Endothelial cell of umbilical vein (primary cell): Measurements from ENCODE around the gene CELA2B. TPM values are rescaled to one million over a fixed set of nuclear protein-coding genes. Genes with fewer than 3 reads are reported as not detected.

Experiments
- BruUV-seq: library from RNA; stranded (reverse); fragments of 400-500 nt; replicated peaks from 2 replicates; lab custom pipeline; 2021; lab: Mats Ljungman, UMichigan
- CTCF ChIA-PET: fragments of 300-600, 350-600 bp; sonication (Branson Sonifier 250); formaldehyde crosslinking; loops from one replicate; lab custom pipeline; 2021; ENCODE audit warnings: antibody characterized with exemption, inconsistent platforms; lab: Charles Lee
- POLR2A ChIA-PET: fragments of 300-600, 350-600 bp; sonication (Branson Sonifier 250); formaldehyde crosslinking; loops from one replicate; lab custom pipeline; 2021; ENCODE audit warnings: antibody characterized with exemption, inconsistent platforms; lab: Charles Lee
- DNase-seq: peaks from one replicate; pipeline ENCODE4 v3.0.0-alpha.2; 2011; ENCODE audit warnings: low read depth, low spot score
- FAIRE-seq: peaks from 2 replicates; lab custom pipeline; 2011; peaks lifted over from hg19 to GRCh38; lab: Jason Lieb, UNC
- H2AFZ ChIP-seq: 2 replicates; pipeline ENCODE4 v1.6.0; 2012; ENCODE audit warnings: low read depth, low read length, control low read depth, inconsistent platforms
- H3K27ac ChIP-seq: 2 replicates; pipeline ENCODE4 v1.5.1; 2011; ENCODE audit warnings: low read depth, mild to moderate bottlenecking, control low read depth, low read length, moderate library complexity; ENCODE audit not compliant: insufficient read depth
- H3K27me3 ChIP-seq, 2 experiments: 2 replicates each; pipeline versions ENCODE4 v1.6.0 to v1.6.1; 2011; ENCODE audit warnings: low read length in 2 of 2, mixed read lengths in 1 of 2; ENCODE audit not compliant: control insufficient read depth in 2 of 2, insufficient read depth in 2 of 2
- H3K36me3 ChIP-seq, 2 experiments: 2 replicates in 1 of 2; 3 replicates in 1 of 2; pipeline ENCODE4 v1.5.1; 2011; ENCODE audit warnings: low read length in 2 of 2, mild to moderate bottlenecking in 1 of 2, moderate library complexity in 1 of 2; ENCODE audit not compliant: control insufficient read depth in 2 of 2, insufficient read depth in 2 of 2; ENCODE audit errors: extremely low read depth in 1 of 2
- H3K4me1 ChIP-seq: 3 replicates; pipeline ENCODE4 v1.5.1; 2011; ENCODE audit warnings: mild to moderate bottlenecking, low read length; ENCODE audit not compliant: control insufficient read depth, insufficient read depth; ENCODE audit errors: extremely low read depth
- H3K4me2 ChIP-seq: 2 replicates; pipeline ENCODE4 v1.6.1; 2011; ENCODE audit warnings: low read length, control low read depth, mixed read lengths; ENCODE audit not compliant: insufficient read depth
- H3K4me3 ChIP-seq, 3 experiments: fragments of 200-600 bp in 1 of 3; sonication (generic), shearing (Covaris generic) in 1 of 3; replicated peaks in 1 of 3; 2 replicates each; pipeline ENCODE4 v1.5.1; 2011 to 2016; ENCODE audit warnings: control low read depth in 3 of 3, low read length in 3 of 3, mild to moderate bottlenecking in 2 of 3, inconsistent platforms in 1 of 3, low read depth in 1 of 3, moderate library complexity in 1 of 3; ENCODE audit not compliant: insufficient read depth in 1 of 3
- H3K79me2 ChIP-seq: 2 replicates; pipeline ENCODE4 v1.6.0; 2012; ENCODE audit warnings: low read length, inconsistent platforms; ENCODE audit not compliant: control insufficient read depth, insufficient read depth
- H3K9ac ChIP-seq: replicated peaks from 2 replicates; pipeline ENCODE3; 2011; ENCODE audit warnings: low read length, control low read depth; ENCODE audit not compliant: insufficient read depth; ENCODE audit errors: extremely low read depth
- H3K9me1 ChIP-seq: replicated peaks from 3 replicates; pipeline ENCODE4 v1.6.0; 2011; ENCODE audit warnings: mild to moderate bottlenecking, low read length; ENCODE audit not compliant: control insufficient read depth, insufficient read depth; ENCODE audit errors: extremely low read depth
- H3K9me3 ChIP-seq: replicated peaks from 2 replicates; pipeline ENCODE4 v1.5.1; 2012; ENCODE audit warnings: low read length, inconsistent platforms; ENCODE audit not compliant: control insufficient read depth, insufficient read depth
- H4K20me1 ChIP-seq: replicated peaks from 2 replicates; pipeline ENCODE3; 2011; ENCODE audit warnings: mild to moderate bottlenecking, low read length; ENCODE audit not compliant: control insufficient read depth, insufficient read depth; ENCODE audit errors: extremely low read depth
- CTCF ChIP-seq, 2 donors: IDR thresholded peaks; 1 replicate in 1 of 2; 2 replicates in 1 of 2; pipeline ENCODE4 v1.5.1; 2011; ENCODE audit warnings: low read length in 2 of 2, mild to moderate bottlenecking in 2 of 2, moderate library complexity in 2 of 2, control low read depth in 1 of 2, inconsistent platforms in 1 of 2, low read depth in 1 of 2; ENCODE audit not compliant: insufficient read depth in 1 of 2; ENCODE audit errors: extremely low read depth in 1 of 2
- EZH2 ChIP-seq: IDR thresholded peaks from 2 replicates; pipeline ENCODE4 v1.6.1; 2012; ENCODE audit warnings: borderline replicate concordance, low read depth, mild to moderate bottlenecking, moderate library complexity, low read length, inconsistent platforms; ENCODE audit not compliant: severe bottlenecking
- FOS ChIP-seq: IDR thresholded peaks from 2 replicates; pipeline ENCODE4 v1.6.1; 2011; ENCODE audit warnings: mild to moderate bottlenecking, low read length, moderate library complexity, borderline replicate concordance; ENCODE audit not compliant: insufficient read depth
- GATA2 ChIP-seq: IDR thresholded peaks from 2 replicates; pipeline ENCODE4 v1.7.0; 2011; ENCODE audit warnings: low read depth, mild to moderate bottlenecking, moderate library complexity, mixed read lengths, low read length; ENCODE audit not compliant: insufficient read length, insufficient read depth
- JUN ChIP-seq: IDR thresholded peaks from 2 replicates; pipeline ENCODE4 v1.6.1; 2011; ENCODE audit warnings: borderline replicate concordance, low read depth; ENCODE audit not compliant: insufficient read length, insufficient read depth
- MAX ChIP-seq: IDR thresholded peaks from 2 replicates; pipeline ENCODE4 v1.6.1; 2011; ENCODE audit not compliant: insufficient read depth, insufficient read length
- MYC ChIP-seq: IDR thresholded peaks from one replicate; pipeline ENCODE4 v1.6.1; 2011; ENCODE audit warnings: mild to moderate bottlenecking, low read depth, low read length
- POLR2A ChIP-seq: IDR thresholded peaks from 2 replicates; pipeline ENCODE4 v1.6.1; 2012; ENCODE audit warnings: low read depth, mild to moderate bottlenecking, control low read depth, low read length
- POLR2AphosphoS5 ChIP-seq: IDR thresholded peaks from 2 replicates; pipeline ENCODE4 v1.6.1; 2012; ENCODE audit warnings: low read depth, mild to moderate bottlenecking, control low read depth, low read length, moderate library complexity; ENCODE audit not compliant: insufficient read depth
- dilution Hi-C: fragments of 300-500 bp; cut with MboI; formaldehyde crosslinking; loops from one replicate; pipeline ENCODE4 v1.15.0; 2019; ENCODE audit warnings: low sequenced_read_pairs; ENCODE audit not compliant: extremely low pct_ligation_motif_present
- intact Hi-C: fragments of 100-400 bp; cut with micrococcal nuclease; formaldehyde crosslinking; loops from one replicate; pipeline ENCODE4 v1.10.0; 2022
- polyA plus RNA-seq, 4 experiments: library from polyadenylated mRNA; depleted of rRNA in 3 of 4; stranded (reverse) in 3 of 4; unstranded in 1 of 4; fragments of >200 nt; gene quantifications; 2 replicates each; pipeline versions ENCODE4 v1.2.1 to v1.2.3, GENCODE V29; 2011 to 2012; ENCODE audit warnings: missing spikeins in 1 of 4
- total RNA-seq: library from RNA; stranded (reverse); gene quantifications from 2 replicates; pipeline ENCODE4 v1.2.3, GENCODE V29; 2021

CELA2B gene
- total and polyA plus RNA-seq, 2 donors (not counting 3 experiments of a cell fraction or from before 2014, with no cell fraction given), result not detected

- TF ChIP-seq GATA2, result no peak
- TF ChIP-seq POLR2AphosphoS5, result no peak
- TF ChIP-seq MAX, result no peak
- no peak for TF ChIP-seq MYC
- TF ChIP-seq EZH2, result no peak
- TF ChIP-seq JUN, result no peak
- TF ChIP-seq FOS, result no peak
- no peak for TF ChIP-seq CTCF (IDR thresholded peaks at IDR 0.05; ENCODE audit: extremely low read depth in 1 of 2, insufficient read depth in 1 of 2, low read depth in 1 of 2, low read length in 2 of 2)
- no peak for TF ChIP-seq POLR2A
- no peaks in the 10 kb centered on the region for H3K4me1 ChIP-seq
- H3K27me3 ChIP-seq, result no peaks in the 10 kb centered on the region
- H3K79me2 ChIP-seq, result peaks cover 6% of the 10 kb centered on the region
- TSS peak; percentile 10 for BruUV-seq
- H4K20me1 ChIP-seq, result no peaks in the 10 kb centered on the region
- intact Hi-C loops (loop anchor here (5.0 kb wide), 1 partner anchor 302 kb away; no protein-coding TSS in a partner anchor), dilution Hi-C loops (no loop called here)
- peaks cover 9 to 18% of the 10 kb centered on the region in 2 experiments for H3K36me3 ChIP-seq
- no peak for DNase-seq
- no peak overlapping the region for H3K9ac ChIP-seq
- no peaks in the 10 kb centered on the region for H3K9me1 ChIP-seq
- ChIA-PET POLR2A (no interaction called here), CTCF (interaction anchor here (0.7 to 13.1 kb wide), 7 partner anchors 8 to 301 kb away, joined by 3 to 332 read pairs (median 21); no protein-coding TSS in a partner anchor)
- no peak overlapping the region for H3K4me3 ChIP-seq
- H3K4me2 ChIP-seq, result no peak overlapping the region
- no peaks in the 10 kb centered on the region for H3K9me3 ChIP-seq
- H3K27ac ChIP-seq, result no peak overlapping the region
- FAIRE-seq, result no peak
- H2AFZ ChIP-seq, result no peak overlapping the region
Measured at GRCh38 chr1:15429701-15430149, 46.2 kb upstream of the CELA2B start.
